Endothelial cell (in vitro differentiated cells): ENCODE data around the gene PLCD3. TPM values are rescaled to one million over a fixed set of nuclear protein-coding genes. Genes with fewer than 3 reads are reported as not detected.
A peak's percentile ranks its signal among the peaks of the same experiment; 100 is the strongest.

ENCODE experiments used
- DNase-seq: peaks from one replicate; pipeline ENCODE4 v3.0.0; 2021; ENCODE audit warnings: low spot score
- H3K27ac Mint-ChIP-seq: one replicate; pipeline ENCODE4 v1.8.0; 2021; ENCODE audit warnings: mixed read lengths, inconsistent platforms; ENCODE audit not compliant: unreplicated experiment
- H3K27me3 Mint-ChIP-seq: one replicate; pipeline ENCODE4 v1.8.0; 2021; ENCODE audit warnings: mild to moderate bottlenecking, moderate library complexity, mixed read lengths, inconsistent platforms; ENCODE audit not compliant: unreplicated experiment
- H3K36me3 Mint-ChIP-seq: one replicate; pipeline ENCODE4 v1.8.0; 2021; ENCODE audit warnings: mild to moderate bottlenecking, low read depth, mixed read lengths, inconsistent platforms; ENCODE audit not compliant: unreplicated experiment
- H3K4me1 Mint-ChIP-seq: one replicate; pipeline ENCODE4 v1.8.0; 2021; ENCODE audit warnings: mild to moderate bottlenecking, mixed read lengths, inconsistent platforms; ENCODE audit not compliant: unreplicated experiment
- H3K4me3 Mint-ChIP-seq: one replicate; pipeline ENCODE4 v1.8.0; 2021; ENCODE audit warnings: mild to moderate bottlenecking, mixed read lengths, inconsistent platforms; ENCODE audit not compliant: unreplicated experiment
- H3K9me3 Mint-ChIP-seq: one replicate; pipeline ENCODE4 v1.8.0; 2021; ENCODE audit warnings: mixed read lengths, inconsistent platforms; ENCODE audit not compliant: unreplicated experiment
- total RNA-seq: library from RNA; stranded (reverse); fragmentation: NEBNext Ultra II Directional; extraction: Animal tissue kit (Norgen Biotek cat#: 25700); gene quantifications from one replicate; pipeline ENCODE4 v1.2.1, GENCODE V29; 2021; ENCODE audit not compliant: unreplicated experiment
- TF ChIP-seq, protein P1 (sequence below): fragments of 200-600 bp; sonication (generic); IDR thresholded peaks from one replicate; pipeline ENCODE4 v1.5.0; 2021; ENCODE audit warnings: antibody characterized with exemption; ENCODE audit not compliant: unreplicated experiment

PLCD3 gene
- total RNA-seq, 1 donor from 2014 or later: 9.7 TPM

DNA sequence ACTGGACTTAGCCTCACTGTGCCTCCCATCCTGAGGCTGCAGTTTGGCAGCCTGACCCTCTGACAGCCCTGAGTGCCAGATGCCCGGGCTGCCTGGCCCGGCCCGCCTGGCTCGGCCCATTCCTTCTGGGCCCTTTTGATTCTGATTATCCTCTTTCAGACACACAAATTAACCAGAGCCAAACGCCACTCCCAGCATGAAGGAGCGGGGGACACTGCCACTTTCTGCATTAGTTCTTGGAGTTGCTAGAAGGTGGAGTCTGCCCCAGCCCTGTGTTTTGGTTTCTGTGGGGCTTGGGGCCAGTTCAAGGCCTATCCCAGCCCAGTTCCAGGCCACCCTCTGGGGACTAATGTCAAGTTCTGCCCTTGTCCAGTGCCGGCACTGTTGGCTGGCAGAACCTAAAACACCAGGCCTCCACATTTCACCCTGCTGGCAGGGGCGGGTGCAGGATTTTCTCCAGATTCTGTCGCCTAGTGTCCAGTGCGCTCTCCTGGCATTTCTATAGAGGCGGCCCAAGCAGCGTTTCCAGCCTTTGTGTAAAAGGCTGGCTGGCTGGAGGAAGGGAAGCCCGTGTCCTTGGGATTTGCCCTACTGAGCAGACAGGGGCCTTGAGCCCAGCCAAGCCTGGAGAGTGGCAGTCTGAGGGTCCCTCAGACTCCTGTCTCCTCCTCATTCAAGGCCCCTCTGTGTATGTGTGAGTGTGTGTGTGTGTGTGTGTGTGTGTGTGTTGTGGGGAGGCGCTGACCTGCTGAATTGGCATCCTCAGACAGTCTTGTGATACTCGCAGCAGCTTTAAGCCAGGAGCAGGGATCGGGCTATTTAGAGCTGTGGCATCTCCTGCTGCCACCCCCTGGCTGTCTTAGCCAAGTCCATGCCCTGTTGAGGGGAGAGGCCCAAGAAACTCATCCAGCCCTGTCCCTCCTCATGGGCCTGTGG is 21.4 kb downstream of the PLCD3 start:
- H3K4me1 Mint-ChIP-seq: peaks cover 17% of the 10 kb centered on the region
- no peak overlapping the region for H3K27ac Mint-ChIP-seq
- no peaks in the 10 kb centered on the region for H3K9me3 Mint-ChIP-seq
- TF ChIP-seq, protein P1, sequence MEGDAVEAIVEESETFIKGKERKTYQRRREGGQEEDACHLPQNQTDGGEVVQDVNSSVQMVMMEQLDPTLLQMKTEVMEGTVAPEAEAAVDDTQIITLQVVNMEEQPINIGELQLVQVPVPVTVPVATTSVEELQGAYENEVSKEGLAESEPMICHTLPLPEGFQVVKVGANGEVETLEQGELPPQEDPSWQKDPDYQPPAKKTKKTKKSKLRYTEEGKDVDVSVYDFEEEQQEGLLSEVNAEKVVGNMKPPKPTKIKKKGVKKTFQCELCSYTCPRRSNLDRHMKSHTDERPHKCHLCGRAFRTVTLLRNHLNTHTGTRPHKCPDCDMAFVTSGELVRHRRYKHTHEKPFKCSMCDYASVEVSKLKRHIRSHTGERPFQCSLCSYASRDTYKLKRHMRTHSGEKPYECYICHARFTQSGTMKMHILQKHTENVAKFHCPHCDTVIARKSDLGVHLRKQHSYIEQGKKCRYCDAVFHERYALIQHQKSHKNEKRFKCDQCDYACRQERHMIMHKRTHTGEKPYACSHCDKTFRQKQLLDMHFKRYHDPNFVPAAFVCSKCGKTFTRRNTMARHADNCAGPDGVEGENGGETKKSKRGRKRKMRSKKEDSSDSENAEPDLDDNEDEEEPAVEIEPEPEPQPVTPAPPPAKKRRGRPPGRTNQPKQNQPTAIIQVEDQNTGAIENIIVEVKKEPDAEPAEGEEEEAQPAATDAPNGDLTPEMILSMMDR: no peak
- no peak for DNase-seq
- H3K36me3 Mint-ChIP-seq: peaks cover 15% of the 10 kb centered on the region
- peaks cover 7% of the 10 kb centered on the region for H3K27me3 Mint-ChIP-seq
- no peak overlapping the region for H3K4me3 Mint-ChIP-seq

DNA sequence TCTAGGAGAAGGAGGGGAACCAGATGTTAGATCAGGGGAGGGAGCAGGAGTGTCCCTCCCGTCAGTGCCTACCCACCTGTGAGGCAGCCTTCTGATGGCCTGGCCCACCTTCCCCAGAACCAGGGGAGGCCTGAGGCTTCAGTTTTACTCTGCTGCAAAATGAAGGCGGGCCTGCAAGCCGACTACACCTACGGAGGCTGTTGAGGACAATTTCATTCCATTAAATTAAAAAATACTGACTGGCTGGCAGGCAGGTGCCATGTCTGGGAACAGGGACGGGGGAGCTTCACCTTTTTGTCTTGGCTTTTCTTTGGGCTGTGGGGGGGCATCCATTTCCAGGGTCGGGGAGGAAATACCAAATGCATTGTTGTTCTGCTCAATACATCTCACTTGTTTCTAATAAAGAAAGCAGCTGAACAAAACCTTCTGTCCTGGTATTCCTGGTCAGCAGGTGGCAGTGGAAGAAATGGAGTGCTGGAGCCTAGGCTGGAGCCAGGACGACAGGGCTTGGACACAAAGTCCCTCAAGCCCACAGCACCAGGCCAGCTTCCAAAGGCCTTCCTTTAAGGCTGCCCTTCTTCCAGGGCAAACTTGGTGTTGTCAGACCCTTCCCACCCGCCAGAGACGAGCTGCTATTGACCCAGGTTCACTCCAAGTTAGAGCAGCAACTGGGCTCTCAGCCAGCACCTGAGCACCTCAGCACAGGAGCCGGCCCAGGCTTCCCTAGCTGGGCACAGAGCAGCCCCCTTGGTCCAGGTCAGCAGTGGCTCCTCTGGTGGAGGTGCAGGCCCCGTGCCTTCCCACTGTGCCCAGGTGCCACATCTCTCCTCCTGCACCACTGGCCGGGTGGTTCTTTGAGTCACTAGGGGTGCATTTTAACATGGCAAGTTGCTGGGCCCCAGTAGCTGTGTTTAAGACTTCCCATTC is 23.5 kb downstream of the PLCD3 start:
- H3K4me1 Mint-ChIP-seq: peaks cover 13% of the 10 kb centered on the region
- H3K27me3 Mint-ChIP-seq: peaks cover 7% of the 10 kb centered on the region
- DNase-seq: no peak
- TF ChIP-seq, protein P1: no peak
- H3K27ac Mint-ChIP-seq: no peak overlapping the region
- peaks cover 24% of the 10 kb centered on the region for H3K36me3 Mint-ChIP-seq
- H3K9me3 Mint-ChIP-seq: no peaks in the 10 kb centered on the region
- peak overlapping the region; percentile 34 for H3K4me3 Mint-ChIP-seq

DNA sequence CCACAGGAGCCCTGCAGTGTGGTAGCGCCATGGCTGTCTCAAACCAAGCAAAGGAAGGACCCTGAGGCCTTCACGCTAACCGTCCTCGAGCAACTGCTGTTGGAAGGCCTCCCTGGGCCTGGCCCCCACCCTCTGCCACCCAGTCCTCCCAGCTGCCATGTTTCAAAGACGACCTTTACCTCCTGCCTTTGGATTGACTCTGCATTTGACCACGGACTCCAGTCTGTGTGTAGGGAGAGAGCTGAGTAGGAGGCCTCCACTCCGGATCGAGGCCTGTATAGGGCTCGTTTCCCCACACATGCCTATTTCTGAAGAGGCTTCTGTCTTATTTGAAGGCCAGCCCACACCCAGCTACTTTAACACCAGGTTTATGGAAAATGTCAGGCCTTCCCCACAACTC is 24.3 kb downstream of the PLCD3 start:
- Mint-ChIP-seq H3K9me3 (no peaks in the 10 kb centered on the region), H3K4me3 (no peak overlapping the region), H3K36me3 (peaks cover 30% of the 10 kb centered on the region), H3K27me3 (peaks cover 9% of the 10 kb centered on the region), H3K27ac (no peak overlapping the region), H3K4me1 (peaks cover 13% of the 10 kb centered on the region)
- TF ChIP-seq, protein P1: no peak
- no peak for DNase-seq

DNA sequence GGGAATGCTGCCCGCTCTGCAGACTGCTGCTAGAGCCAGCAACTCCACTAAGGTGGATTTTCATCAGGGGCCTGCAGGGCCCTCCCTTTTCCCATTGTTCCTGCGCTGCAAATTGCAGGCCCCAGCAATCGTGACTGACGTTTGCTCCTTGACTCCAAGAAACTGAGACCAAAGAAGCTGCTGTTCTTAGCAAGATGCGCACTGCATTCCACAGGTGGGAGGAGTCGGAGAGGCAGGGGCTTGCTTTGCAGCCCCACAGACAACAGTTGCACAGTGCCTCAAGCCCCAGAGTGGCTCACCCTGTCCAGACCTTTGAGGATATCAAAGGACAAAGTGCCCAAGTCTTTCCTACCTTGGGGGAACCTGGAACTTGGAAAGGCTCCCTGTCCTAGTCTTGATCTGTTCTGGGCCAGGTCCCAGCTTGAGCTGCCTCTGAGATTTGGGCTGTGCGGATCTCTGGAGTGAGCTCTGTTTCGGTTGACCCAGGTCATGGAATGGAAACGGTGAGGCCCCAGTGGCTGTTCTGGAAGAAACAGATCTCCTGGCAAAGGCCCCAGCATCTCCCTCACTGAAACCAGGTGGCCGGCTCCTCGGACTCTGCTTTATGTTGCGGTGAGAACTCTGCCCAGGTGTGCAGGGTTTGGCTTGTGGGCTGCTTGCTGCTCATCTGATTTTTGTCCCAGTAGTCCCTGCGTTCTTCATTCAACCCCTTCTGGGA is 24.9 kb downstream of the PLCD3 start:
- peaks cover 9% of the 10 kb centered on the region for H3K27me3 Mint-ChIP-seq
- peaks cover 13% of the 10 kb centered on the region for H3K4me1 Mint-ChIP-seq
- peaks cover 34% of the 10 kb centered on the region for H3K36me3 Mint-ChIP-seq
- H3K9me3 Mint-ChIP-seq: no peaks in the 10 kb centered on the region
- no peak overlapping the region for H3K4me3 Mint-ChIP-seq
- no peak for DNase-seq
- TF ChIP-seq, protein P1: no peak
- no peak overlapping the region for H3K27ac Mint-ChIP-seq
